Stimulated activated CD4-positive, alpha-beta T cell treated with anti-CD3 and anti-CD28 coated beads, Interleukin-12 subunit alpha, Interleukin-12 subunit beta, amount 100 ng/mL, for 48 hours (primary cell): Measurements from ENCODE around the gene SYDE2.

Source experiments
- DNase-seq, 3 donors: peaks; one replicate each; pipeline ENCODE4 v3.0.0-alpha.2; 2020; ENCODE audit warnings: low read depth in 2 of 3, low spot score in 1 of 3

The SYDE2 gene

GRCh38 chr1:85124091-85124490, 76.7 kb downstream of the SYDE2 start:
- no peak for DNase-seq

- no peak for DNase-seq
These were observed 78.6 kb downstream of the SYDE2 start for GRCh38 chr1:85122169-85122568.

- DNase-seq: no peak
These were observed 79.1 kb downstream of the SYDE2 start for GRCh38 chr1:85121744-85122143.

GRCh38 chr1:85118751-85119150, 82.1 kb downstream of the SYDE2 start:
- no peak for DNase-seq

- DNase-seq: no peak
These were observed 84.0 kb downstream of the SYDE2 start for GRCh38 chr1:85116856-85117255.

- no peak for DNase-seq
These were observed 84.9 kb downstream of the SYDE2 start for GRCh38 chr1:85115933-85116332.

GRCh38 chr1:85111695-85112094, 89.1 kb downstream of the SYDE2 start:
- no peak for DNase-seq

- peak; percentile 2 to 9 (median 7) for DNase-seq
These were observed 91.3 kb downstream of the SYDE2 start for GRCh38 chr1:85109475-85109874.
